ENCODE measurements around the gene CACNA1S.

GRCh38 chr1:201122321-201122957 is 10.2 kb upstream of the CACNA1S start:
- TF ChIP-seq CTCF (IDR thresholded peaks at IDR 0.05; ENCODE audit: low read depth, low read length) (no peak), EZH2phosphoT487 (IDR thresholded peaks at IDR 0.05; ENCODE audit: low read depth) (no peak)
